GM19395 (cell line): ENCODE measurements around the gene C10orf120.

ENCODE experiments used
- ATAC-seq: cut with Tn5 transposase; IDR thresholded peaks from one replicate; pipeline ENCODE4 v1.9.1; 2021; ENCODE audit warnings: mild to moderate bottlenecking, moderate library complexity; ENCODE audit not compliant: unreplicated experiment

The C10orf120 gene

DNA sequence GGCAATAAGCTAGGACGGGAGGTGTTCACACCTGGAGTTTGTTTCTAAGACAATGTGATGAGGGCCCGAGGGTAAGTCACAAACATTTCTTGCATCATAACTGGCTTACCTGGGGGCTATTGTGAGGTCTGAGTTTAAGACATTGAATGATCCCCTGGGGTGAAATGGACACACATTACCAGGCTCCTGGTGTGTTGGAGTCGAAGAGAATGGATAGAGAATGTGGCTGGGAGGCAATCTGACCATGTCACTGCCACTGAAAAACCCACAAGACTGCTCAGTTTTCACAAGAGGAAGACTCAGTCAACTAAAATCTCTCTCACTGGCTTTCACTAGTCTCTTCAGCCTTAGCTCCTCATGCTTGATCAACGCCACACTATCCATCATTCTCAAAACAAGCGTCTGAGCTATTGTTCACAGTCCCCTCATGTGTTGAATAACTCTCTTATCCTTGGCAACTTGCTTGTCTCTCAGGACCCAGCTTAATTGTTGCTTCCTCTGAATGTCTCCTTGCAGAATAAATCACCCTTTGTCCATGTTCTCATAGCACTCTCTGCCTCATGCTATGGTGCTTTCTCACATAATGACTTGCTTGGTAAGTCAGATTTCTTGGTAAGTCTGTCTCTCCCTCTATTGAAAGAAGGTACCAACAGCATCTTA lies at the start of gene C10orf120:
TSS of gene C10orf120 (minus strand) at position 51 of the 660 bp plus-strand sequence. CDS start 56 bp downstream, outside the sequence.
- ATAC-seq, result no peak

DNA sequence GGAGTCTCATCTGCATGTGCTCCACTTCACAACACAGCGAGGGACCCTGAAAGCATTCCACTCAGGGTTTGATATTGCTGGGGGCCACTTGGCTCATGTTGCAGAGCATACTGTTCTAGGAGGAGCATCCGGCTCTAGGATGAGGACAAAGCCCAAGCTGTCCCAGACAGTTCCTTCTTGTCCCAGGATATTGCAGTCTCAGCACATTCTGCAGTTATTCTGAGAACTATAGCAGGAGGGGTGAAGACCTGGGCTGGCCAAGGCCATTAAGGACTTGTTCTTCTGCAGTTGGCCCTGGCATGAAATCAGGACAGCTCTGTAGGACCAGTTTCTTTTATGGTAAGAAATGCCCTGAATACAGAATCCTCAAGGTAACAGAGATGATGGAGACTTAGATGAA lies 48.9 kb upstream of the C10orf120 start:
- ATAC-seq, result no peak

DNA sequence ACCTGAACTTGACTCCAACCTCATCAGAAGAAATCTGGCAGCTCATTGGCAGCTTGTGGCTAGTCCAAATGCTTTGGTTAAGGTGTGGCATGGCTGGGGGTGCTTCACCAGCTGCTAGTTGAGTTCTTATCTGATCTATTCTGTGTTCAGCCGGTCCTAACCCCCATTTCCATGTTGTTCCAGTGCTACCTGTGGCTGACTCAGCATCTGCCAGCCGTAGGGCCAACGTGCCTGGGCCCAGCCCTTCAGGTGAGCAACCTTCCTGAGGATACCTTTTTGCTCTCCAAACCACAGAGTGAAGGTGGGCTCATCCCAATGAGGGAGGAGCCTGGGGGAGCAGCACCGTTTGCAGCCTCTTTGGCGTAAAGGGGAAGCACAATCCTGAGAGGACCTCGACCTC lies 46.8 kb upstream of the C10orf120 start:
- ATAC-seq, result no peak

DNA sequence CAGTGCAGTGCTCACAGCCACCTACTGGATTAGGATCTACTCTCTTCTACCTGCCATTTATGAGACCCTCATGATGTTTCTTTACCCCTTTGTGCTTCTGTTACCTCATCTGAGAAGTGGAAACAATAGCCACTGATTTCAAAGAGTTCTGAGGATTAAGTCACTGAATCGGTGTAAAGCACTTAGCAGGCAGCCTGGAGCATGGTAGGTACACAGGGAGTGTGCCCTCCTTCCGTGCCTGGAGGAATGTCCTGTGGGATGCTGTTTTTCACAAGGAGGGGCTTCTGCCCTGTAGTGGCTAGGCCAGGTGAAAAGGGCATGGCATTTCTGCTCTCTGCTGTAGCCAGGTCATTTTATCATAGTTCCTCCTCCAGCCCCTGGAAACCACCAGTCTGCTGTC lies 44.6 kb upstream of the C10orf120 start:
- ATAC-seq, result no peak

DNA sequence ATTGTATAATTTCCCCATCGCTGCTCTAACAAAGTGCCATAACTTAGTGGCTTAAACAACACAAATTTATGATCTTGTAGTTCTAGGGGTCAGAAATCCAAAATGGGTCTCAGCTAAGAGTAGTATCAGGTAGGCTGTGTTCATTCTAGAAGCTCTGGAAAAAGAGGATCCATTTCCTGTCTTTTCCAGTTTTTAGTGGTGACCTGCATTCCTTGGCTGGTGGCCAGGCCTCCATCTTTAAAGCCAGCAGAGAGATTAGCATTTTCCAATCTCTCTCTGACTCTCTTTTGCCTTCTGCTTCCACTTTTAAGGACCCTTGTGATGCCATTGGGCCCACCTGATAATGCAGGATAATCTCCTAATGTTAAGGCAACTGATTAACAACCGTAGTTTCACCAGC lies 41.0 kb upstream of the C10orf120 start:
- ATAC-seq, result no peak

DNA sequence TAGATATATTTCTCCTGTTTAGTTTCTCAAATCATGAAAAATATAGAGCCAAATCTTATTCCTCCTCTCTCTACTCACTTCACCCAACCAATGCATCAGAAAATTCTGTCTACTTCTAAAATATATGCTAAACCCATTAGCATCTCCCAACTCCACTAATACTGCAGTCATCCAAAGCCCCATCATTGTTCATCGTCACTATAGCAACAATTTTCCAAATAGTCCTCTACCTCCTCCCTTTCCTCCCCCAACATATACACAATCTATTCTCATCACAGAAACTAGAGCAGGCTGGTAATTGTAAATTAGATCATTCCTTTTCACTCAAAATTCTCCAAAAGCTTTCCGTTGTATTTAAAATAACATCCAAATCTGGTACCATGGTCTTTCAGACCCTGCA lies 38.4 kb upstream of the C10orf120 start:
- ATAC-seq, result no peak

DNA sequence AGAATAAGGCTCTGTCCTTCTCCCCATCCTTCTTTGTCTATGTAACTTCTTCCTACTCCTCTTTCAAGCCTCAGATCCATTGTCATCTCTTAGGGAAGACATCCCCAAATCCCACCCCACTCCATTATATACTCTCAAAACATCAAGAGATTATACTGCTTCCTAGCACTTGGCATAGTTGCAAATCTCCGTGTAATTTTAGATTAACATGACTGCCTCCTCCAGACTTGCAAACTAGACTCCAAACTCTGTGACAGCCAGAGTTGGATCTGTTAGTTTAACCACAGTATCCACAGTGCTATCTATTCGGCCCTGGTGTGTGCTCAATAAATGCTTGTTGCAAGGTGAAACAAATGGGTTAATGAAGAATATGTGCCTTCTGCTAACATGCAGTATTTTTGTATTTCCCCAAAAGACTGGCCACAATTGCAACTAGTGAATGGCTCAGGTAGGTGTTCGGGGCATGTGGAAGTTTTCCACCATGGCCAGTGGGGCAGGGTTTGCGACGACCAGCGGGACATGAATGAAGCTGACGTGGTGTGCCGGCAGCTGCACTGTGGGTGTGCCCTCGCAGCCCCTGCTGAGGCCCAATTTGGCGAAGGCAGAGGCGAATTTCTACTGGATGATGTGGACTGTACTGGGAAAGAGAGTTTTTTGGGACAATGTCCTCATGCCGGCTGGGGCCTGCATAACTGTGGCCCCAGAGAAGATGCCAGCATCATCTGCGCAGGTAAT lies 34.5 kb upstream of the C10orf120 start:
- ATAC-seq, result no peak

DNA sequence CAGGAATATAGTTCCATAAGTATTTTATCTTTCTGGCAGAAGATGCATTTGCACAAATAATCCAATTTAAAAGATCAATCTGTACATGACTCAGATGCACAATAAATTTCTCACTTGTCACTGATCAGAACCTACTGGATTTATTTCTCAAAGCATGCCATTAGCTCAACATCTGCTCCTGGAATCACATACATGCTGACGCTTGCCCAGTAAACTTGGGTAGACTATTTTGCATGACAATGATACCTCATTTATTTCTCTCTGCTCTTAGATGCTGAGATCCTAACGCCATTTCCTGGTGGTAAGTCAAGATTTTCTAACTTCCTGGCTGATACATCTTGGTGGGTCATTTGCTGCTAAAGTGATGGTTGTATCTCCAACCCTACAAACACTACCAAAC lies 33.8 kb upstream of the C10orf120 start:
- ATAC-seq, result no peak

DNA sequence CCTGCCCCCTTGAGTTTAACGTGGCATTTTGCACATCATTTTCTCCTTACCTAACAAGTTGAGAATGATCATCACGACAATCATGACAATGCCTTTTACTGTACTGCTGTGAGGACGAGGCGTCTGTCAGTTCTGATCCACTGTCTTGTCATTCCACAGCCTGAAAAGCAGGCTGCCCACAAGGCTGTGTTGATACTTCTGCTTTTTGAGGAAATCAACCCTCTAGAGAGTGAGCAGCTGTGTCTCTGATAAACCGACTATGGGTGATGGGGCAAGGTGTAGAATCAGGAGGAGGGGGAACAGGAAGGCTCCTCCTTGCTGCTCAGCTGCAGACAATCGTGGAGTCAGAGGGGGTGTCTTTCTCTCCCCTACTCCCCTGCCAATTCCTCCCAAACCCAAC lies 30.6 kb upstream of the C10orf120 start:
- ATAC-seq, result no peak

DNA sequence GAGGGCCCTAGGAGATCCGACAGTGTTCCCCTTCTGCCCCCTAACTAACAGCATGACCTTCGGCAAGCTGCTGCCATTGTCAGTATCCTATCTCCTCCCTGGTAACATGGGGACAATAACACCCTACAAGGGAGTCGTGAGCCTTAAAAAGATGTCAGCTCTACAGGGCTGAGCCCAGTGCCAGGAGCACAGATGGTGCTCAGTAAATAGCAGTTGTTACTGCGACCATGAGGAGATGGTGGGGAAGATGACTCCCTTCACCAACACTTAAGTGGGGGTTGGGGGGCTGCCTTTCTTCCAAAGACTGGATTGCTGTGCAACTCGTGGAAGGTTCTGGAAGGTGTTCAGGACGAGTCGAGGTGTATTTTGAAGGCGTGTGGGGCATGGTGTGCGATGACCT lies 29.5 kb upstream of the C10orf120 start:
- no peak for ATAC-seq

DNA sequence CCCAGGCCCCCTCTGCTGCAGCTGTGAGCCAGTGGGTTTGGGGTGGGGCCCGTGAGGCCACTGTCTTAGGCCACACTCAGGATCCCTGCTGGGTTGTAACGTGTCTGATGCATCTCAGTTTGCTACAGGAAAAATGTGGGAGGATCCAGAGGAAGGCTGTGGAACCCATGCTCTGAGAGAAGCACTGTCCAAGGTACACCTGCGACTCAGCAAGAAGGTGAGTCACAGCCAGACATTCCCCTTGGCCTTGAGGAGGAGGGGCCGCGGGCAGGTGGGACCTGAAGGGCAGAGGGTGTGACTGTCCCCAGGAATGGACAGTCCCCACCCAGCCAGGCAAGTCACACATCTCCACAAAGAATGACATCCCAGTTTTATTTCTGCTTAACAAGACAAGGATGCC lies 27.8 kb upstream of the C10orf120 start:
- no peak for ATAC-seq

DNA sequence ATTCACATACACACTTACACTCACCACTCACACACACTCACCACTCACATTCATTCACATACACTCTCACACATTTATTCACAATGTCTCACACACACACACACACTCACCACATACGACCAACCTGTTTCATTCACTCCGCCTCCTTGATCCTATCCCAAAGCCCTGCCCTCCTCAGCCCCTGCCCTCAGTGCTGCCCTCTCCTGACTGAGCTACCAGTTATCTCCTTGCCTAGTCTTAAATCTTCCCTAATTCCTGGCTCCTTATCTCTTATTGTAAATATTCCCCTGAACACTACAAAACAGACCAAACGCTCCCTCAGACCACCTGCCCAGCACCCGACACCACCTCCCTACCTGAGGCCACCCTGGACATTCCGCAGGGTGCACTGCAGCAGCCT lies 26.1 kb upstream of the C10orf120 start:
- no peak for ATAC-seq

DNA sequence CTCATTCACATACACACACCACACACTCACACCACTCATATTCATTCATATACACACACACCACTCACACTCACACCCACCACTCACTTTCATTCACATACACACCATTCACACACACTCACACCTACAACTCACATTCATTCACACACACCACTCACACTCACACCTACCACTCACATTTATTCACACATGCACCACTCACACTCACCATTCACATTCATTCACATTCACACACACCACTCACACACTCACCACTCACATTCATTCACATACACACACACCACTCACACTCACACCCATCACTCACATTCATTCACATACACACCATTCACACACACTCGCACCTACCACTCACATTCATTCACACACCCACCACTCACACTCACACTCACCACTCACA lies 25.4 kb upstream of the C10orf120 start:
- no peak for ATAC-seq

DNA sequence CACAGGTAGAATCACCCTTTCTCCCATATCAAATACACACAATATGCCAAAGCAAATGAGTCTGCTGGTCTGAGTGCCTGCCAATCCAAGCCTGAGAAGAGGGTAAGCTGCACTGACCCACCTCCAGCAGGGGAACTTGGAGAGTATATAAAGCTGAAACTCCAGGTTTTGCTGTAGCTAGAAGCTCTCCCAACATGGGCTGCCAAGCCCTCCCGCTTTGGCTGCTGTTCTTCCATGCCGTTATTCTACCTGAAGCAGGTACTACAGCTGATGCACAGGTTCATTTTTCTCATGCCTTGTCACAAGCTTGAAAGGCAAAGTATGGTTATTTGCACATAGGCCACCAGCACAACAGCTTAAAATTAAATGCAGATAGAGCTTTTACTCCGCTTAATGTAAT lies 21.5 kb upstream of the C10orf120 start:
- no peak for ATAC-seq

DNA sequence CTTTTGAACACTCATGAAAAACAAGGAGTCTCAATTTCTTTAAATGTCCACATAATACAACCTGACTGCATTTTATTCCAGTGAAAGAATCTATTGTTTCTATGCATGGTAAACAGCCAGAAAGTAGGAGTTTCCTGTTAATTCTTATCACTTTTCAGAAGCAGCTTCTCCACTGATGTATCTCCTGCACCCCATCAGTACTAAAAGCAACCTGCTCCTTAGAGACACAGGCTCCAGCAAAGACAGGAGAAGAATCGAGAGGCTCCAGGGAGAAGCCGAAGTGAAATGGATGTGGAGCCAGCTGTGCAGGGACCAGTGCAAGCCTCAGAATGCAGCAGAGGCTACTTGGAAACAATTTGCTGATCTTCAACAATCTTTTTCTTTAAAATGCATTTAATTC lies 16.4 kb upstream of the C10orf120 start:
- ATAC-seq, result no peak

DNA sequence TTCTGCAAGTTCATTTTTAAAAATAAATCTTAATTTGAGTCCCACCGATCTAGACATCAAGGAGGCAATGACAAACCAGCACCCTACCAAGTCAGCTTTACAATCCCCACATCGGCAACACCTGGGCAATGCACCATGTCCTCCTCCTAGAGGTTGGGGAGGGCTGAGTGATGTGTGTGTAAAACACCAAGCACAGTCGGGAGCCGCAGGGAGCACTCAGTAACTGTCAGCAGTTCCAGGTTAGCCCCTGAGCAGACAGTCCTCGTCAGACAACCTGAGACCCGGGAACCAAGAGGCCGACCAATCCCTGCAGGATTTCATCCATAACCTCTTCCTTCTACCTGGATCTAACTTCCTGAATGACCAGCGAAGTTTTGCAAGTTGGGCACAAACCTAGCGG lies 15.9 kb upstream of the C10orf120 start:
- no peak for ATAC-seq

DNA sequence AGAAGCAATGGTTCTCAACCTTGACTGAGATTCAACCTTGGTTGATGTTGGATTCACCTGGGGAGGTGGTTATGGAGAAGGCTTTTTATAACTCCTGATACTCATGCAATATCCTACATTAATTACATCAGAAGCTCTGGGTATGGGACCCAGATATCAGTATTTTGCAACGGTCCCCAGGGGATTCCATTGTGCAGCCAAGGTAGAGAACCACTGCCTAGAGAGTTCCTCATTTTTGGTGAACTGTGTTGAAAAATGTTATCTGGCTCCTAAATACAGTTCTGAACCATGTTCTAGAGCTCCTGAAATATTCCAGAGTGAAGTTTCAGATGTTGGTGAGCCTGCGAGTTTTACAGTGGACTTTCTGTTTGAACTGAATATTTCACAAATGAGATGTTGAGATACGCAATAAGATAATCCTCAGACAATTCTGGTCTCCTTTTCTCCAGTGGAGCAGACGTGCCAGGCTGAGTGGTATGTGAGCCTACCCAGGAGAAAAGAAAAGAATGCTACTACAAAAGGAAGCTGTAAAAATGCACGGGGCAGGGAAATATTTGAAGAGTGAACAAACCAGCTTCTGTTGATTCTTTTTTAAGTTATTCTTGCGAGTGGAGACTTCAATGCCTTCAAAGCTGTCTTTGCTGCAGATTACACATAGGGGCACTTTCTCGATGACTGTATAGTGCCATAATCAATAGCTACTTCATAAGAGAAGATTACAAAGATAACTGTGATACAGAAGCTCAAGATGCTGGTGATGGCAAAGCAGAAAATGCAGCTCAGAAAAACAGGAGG lies 13.6 kb upstream of the C10orf120 start:
- ATAC-seq, result no peak

DNA sequence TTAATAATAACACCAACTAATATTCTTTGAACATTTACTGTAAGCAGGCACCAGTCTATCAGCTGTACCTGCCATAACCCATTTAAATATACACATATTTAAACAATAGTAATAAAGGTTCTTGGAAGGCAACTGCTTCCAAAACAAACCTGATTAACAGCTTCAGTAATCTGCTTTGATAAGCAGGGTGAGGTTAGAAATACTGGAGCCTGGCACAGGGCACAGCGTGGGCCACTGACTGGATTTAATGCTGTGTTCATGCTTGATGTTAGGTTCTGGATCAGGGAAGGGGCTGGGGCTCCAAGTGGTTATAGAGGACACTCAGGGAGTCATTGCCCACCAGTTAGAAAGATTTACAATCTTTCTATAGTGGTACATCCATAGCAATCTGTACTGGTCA lies 10.9 kb upstream of the C10orf120 start:
- no peak for ATAC-seq

DNA sequence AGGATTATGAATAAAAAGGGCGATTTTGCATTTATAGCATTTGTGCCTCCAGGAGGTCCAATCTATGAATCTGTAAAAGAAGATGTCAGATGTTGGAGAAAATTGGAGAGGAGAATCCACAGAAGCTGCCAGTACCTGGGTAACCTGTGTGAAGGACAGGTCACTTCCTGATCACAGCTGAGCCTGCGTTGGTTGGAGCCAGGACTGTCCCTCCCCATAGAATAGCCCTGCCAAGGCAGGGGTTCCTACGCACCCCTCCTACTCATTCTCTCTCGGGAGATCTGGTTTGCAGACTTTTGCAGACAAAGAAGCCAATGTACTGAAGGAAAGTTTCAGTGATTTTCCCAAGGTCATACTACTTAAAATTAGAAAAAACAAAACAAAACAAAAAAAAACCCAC lies 10.3 kb upstream of the C10orf120 start:
- ATAC-seq, result no peak

DNA sequence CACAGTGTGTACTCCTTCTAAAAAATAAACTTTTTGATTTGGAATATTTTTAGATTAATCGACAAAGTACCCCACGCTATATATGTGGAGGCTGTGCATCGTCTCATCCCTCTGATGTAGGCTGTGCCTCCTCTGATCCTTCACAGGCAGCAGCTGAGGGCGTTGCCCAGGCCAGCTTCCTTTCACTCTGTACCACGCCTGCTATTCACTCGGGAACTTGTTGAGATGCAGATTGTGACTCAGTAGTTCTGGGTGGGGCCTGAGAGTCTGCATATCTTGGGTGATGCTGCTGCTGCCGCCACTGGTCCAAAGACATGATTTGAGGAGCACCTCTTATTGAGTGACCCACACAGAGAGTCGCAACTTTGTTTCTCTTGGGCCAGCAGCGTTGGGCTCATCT lies 7.9 kb upstream of the C10orf120 start:
- no peak for ATAC-seq

DNA sequence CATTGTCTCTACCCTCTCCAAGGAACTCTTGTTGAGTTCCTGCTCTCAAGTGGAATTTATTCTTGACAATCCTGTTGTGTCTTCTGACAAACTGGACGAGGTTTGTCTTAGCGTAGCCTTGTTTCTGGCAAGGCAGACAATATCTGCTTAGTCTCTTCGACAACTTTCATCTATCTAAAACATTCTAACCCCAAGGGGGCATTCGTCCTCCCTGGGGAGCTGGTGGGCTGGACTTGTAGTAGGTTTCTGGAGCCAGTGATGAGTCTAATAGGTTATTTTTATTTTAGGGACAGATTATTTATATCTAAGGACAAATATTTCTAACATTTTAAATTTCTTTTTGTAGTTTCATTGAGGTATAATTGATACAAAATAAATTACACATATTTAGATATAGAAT lies 7.3 kb upstream of the C10orf120 start:
- no peak for ATAC-seq

DNA sequence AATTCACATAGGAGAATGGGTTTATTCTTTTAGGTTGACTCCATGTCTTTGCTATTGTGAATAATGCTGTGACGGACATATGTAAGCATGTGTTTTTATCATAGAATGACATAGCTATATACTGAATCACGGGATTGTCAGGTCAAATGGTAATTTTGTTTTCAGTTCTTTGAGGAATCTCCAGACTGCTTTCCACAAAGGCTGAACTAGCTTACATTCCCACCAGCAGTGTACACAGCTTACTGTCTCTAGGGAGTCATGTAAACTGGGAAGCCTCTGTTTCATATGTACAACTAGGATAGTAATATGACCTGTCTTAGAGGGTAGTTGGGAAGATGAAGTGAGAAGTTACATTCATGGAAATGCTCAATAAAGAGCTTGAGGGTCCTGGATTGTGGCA lies 6.8 kb upstream of the C10orf120 start:
- no peak for ATAC-seq
